ENCODE measurements around the gene EYA2.

GRCh38 chr20:46964618-46965455 is 70.2 kb downstream of the EYA2 start:
- TF ChIP-seq, protein P1, sequence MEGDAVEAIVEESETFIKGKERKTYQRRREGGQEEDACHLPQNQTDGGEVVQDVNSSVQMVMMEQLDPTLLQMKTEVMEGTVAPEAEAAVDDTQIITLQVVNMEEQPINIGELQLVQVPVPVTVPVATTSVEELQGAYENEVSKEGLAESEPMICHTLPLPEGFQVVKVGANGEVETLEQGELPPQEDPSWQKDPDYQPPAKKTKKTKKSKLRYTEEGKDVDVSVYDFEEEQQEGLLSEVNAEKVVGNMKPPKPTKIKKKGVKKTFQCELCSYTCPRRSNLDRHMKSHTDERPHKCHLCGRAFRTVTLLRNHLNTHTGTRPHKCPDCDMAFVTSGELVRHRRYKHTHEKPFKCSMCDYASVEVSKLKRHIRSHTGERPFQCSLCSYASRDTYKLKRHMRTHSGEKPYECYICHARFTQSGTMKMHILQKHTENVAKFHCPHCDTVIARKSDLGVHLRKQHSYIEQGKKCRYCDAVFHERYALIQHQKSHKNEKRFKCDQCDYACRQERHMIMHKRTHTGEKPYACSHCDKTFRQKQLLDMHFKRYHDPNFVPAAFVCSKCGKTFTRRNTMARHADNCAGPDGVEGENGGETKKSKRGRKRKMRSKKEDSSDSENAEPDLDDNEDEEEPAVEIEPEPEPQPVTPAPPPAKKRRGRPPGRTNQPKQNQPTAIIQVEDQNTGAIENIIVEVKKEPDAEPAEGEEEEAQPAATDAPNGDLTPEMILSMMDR (conservative IDR thresholded peaks at IDR 0.05; ENCODE audit: low read depth, low read length) = no peak
- TF ChIP-seq RFX5 (IDR thresholded peaks at IDR 0.05; ENCODE audit: low read depth, low read length) (no peak), MXI1 (IDR thresholded peaks at IDR 0.05; ENCODE audit: borderline replicate concordance, low read depth, low read length) (no peak), POLR2A (IDR thresholded peaks at IDR 0.05; ENCODE audit: low read depth, low read length) (no peak), BHLHE40 (IDR thresholded peaks at IDR 0.05; ENCODE audit: low read depth, low read length) (no peak), CEBPB (IDR thresholded peaks at IDR 0.05; ENCODE audit: low read depth, low read length) (no peak), RAD21 (IDR thresholded peaks at IDR 0.05; ENCODE audit: low read length) (no peak), FOS (IDR thresholded peaks at IDR 0.05; ENCODE audit: low read depth, low read length) (no peak), MAFK (IDR thresholded peaks at IDR 0.05; ENCODE audit: low read depth, low read length) (no peak)
- TF ChIP-seq, protein P2, sequence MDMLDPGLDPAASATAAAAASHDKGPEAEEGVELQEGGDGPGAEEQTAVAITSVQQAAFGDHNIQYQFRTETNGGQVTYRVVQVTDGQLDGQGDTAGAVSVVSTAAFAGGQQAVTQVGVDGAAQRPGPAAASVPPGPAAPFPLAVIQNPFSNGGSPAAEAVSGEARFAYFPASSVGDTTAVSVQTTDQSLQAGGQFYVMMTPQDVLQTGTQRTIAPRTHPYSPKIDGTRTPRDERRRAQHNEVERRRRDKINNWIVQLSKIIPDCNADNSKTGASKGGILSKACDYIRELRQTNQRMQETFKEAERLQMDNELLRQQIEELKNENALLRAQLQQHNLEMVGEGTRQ (IDR thresholded peaks at IDR 0.05; ENCODE audit: low read depth, low read length) = no peak

Data from IMR-90 (cell line).